ENCODE data around the gene SLC43A1. TPM values are rescaled to one million over a fixed set of nuclear protein-coding genes. Genes with fewer than 3 reads are reported as not detected.

SLC43A1 gene
- total RNA-seq, 4 donors from 2014 or later, result 20.3 to 64.1 (median 28.8) TPM

DNA sequence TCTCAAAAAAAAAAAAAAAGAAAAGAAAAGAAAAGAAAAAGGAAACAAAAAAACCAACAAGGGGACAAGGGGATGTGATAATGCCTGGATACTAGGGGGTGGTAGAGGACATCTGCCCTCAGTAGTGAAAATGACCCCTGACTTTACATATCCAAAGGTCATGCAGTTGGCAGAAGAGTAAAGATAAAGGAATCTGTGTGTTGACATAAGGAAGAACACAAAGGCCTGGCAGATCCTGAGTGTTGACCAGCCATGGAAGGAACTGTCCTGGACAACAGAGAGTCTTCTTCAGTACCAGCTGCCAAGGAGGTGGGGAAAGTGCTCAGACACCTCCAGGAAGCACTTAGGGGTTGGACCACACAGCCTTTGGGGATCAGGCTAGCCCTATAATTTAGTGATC is 12.6 kb downstream of the SLC43A1 start:
- intact Hi-C loops (cut with DNase I), result no loop called here
- peaks cover 19 to 42% of the 10 kb centered on the region in 2 donors for H3K4me1 ChIP-seq

DNA sequence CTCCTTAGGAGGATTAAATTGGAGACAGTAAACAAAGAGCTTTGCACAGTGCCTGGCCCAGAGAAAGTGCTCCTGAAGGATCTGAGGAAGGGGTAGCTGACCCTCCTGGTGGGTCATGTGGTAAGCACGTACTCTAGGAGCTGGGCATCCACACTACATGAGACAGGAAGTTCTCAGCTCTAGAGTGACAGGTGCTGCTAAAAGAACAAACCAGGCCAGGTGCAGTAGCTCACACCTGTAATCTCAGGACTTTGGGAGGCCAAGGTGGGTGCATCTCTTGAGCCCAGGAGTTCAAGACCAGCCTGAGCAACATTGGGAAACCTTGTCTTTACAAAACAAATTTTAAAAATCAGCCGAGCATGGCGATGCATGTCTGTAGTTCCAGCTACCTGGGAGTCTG is 13.1 kb downstream of the SLC43A1 start:
- no peak overlapping the region for H3K4me3 ChIP-seq (replicated peaks in 1 of 3)
- 63 to 100% methylated on average over 3 of the region's 3 CpGs for WGBS, 2 donors
- intact Hi-C loops (cut with DNase I), result no loop called here
- no peak for DNase-seq
- peaks cover 19 to 42% of the 10 kb centered on the region in 2 donors for H3K4me1 ChIP-seq
- no peaks in the 10 kb centered on the region for H3K9me3 ChIP-seq
- TF ChIP-seq POLR2A (IDR thresholded peaks at IDR 0.05), result no peak
- TF ChIP-seq, protein P1, sequence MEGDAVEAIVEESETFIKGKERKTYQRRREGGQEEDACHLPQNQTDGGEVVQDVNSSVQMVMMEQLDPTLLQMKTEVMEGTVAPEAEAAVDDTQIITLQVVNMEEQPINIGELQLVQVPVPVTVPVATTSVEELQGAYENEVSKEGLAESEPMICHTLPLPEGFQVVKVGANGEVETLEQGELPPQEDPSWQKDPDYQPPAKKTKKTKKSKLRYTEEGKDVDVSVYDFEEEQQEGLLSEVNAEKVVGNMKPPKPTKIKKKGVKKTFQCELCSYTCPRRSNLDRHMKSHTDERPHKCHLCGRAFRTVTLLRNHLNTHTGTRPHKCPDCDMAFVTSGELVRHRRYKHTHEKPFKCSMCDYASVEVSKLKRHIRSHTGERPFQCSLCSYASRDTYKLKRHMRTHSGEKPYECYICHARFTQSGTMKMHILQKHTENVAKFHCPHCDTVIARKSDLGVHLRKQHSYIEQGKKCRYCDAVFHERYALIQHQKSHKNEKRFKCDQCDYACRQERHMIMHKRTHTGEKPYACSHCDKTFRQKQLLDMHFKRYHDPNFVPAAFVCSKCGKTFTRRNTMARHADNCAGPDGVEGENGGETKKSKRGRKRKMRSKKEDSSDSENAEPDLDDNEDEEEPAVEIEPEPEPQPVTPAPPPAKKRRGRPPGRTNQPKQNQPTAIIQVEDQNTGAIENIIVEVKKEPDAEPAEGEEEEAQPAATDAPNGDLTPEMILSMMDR (IDR thresholded peaks at IDR 0.05), result no peak
- H3K27ac ChIP-seq, result peak overlapping the region; percentile 1 to 85 (median 69)
- no peaks in the 10 kb centered on the region for H3K27me3 ChIP-seq
- H3K36me3 ChIP-seq, result no peaks in the 10 kb centered on the region

More for the DNA sequence above, 12.6 kb downstream of the SLC43A1 start:
- H3K36me3 ChIP-seq, result no peaks in the 10 kb centered on the region
- TF ChIP-seq, protein P1 (IDR thresholded peaks at IDR 0.05), result no peak
- no peak for TF ChIP-seq POLR2A (IDR thresholded peaks at IDR 0.05)
- no peaks in the 10 kb centered on the region for H3K27me3 ChIP-seq
- DNase-seq, result no peak
- peak overlapping the region in 1 of 3 donors; percentile 69 for H3K27ac ChIP-seq
- no peaks in the 10 kb centered on the region for H3K9me3 ChIP-seq
- H3K4me3 ChIP-seq (replicated peaks in 1 of 3), result no peak overlapping the region

DNA sequence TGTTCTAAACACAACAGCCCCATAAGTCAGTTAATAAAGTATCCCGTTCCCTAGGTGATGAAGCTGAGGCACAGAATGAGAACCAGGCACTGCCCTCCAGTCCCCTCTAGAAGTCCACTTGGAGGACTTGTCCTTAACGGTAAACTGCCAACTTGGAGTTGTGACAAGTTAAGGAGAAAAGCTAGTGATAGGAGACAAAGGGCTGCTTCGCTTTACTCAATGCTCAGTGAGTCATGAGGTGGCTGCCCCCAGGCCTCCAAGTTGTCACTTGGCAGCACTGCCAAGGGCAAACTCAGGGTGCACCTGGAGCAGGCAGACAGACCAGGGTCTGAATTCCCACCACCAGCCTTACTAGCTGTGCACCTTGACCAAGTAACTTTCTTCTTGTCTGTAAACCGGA is 13.5 kb downstream of the SLC43A1 start:
- intact Hi-C loops (cut with DNase I), result no loop called here
- TF ChIP-seq, protein P1 (IDR thresholded peaks at IDR 0.05), result no peak
- no peak for TF ChIP-seq POLR2A (IDR thresholded peaks at IDR 0.05)
- Histone ChIP-seq H3K9me3 (no peaks in the 10 kb centered on the region), H3K4me1 (peaks cover 19 to 42% of the 10 kb centered on the region in 2 donors), H3K27ac (peak overlapping the region; percentile 69 to 85 (median 72)), H3K36me3 (no peaks in the 10 kb centered on the region), H3K4me3 (replicated peaks in 1 of 3) (no peak overlapping the region), H3K27me3 (no peaks in the 10 kb centered on the region)
- peak; percentile 83 to 85 for DNase-seq
- WGBS, 2 donors, result 41 to 43% methylated on average over 4 of the region's 4 CpGs

DNA sequence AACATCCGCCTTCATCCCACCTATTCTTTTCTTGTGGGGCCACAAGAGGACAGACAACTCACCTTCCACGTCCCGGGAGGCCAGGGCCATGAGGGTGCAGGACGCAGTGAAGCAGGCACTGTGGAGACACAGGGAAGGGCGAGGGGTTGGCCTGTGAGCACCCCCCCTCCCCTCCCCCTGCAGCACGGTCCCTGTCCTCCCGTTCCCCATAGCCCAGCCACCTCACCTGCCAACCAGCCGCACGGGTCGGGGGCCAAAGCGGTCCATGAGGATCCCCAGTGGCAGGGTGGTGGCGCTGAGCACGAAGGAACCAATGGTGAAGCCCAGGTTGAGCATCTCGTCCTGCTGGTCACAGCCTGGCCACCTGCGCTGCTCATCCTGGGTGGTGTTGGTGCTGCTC is 14.6 kb downstream of the SLC43A1 start:
- H3K27ac ChIP-seq, result peak overlapping the region; percentile 54 to 85 (median 72)
- peaks cover 19 to 42% of the 10 kb centered on the region in 2 donors for H3K4me1 ChIP-seq
- no peaks in the 10 kb centered on the region for H3K27me3 ChIP-seq
- TF ChIP-seq, protein P1 (IDR thresholded peaks at IDR 0.05), result no peak
- no peak for DNase-seq
- no peaks in the 10 kb centered on the region for H3K36me3 ChIP-seq
- WGBS, 2 donors, result 92 to 100% methylated on average over 1 to 15 of the region's 15 CpGs
- no peak overlapping the region for H3K4me3 ChIP-seq (replicated peaks in 1 of 3)
- H3K9me3 ChIP-seq, result no peaks in the 10 kb centered on the region
- intact Hi-C loops (cut with DNase I), result no loop called here

DNA sequence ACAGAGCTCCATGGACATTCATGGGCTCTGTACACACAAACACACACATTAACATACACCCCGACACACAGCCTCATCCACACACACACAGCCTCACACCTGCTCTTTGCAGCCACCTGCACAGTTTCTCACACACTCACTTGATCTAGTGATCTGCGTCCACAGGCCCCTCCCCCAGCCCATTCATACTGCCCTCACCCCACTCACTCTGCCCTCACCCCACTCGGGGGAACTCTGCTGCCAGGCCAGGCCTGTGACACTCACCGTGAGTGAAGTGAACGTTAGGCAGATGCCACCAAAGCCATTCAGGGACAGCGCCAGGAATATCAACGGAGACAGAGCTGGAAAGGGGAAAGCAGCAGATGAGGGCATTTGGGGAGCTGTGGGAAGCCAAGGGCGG is 15.0 kb downstream of the SLC43A1 start:
- Histone ChIP-seq H3K4me1 (peaks cover 19 to 42% of the 10 kb centered on the region in 2 donors), H3K4me3 (replicated peaks in 1 of 3) (no peak overlapping the region), H3K27me3 (no peaks in the 10 kb centered on the region), H3K27ac (peak overlapping the region; percentile 72 to 91 (median 85)), H3K9me3 (no peaks in the 10 kb centered on the region), H3K36me3 (no peaks in the 10 kb centered on the region)
- TF ChIP-seq POLR2A (IDR thresholded peaks at IDR 0.05), result no peak
- TF ChIP-seq, protein P1 (IDR thresholded peaks at IDR 0.05), result no peak
- no peak for DNase-seq
- 76 to 83% methylated on average over 8 of the region's 8 CpGs for WGBS, 2 donors
- intact Hi-C loops (cut with DNase I), result no loop called here

Data from thyroid gland (tissue), 4 donors.